Heart left ventricle (tissue), 13 donors: ENCODE results near the gene GSPT1.

Experiments used
- CTCF ChIP-seq, 12 donors: fragments of 200-600 bp; sonication (generic) in 4 of 12; IDR thresholded peaks; one replicate each; pipeline versions ENCODE4 v1.5.0 to v1.8.0; 2018 to 2022; ENCODE audit warnings: antibody characterized with exemption in 12 of 12, mild to moderate bottlenecking in 5 of 12
- POLR2A ChIP-seq, 2 donors: fragments of 450-650 bp; IDR thresholded peaks; one replicate each; pipeline ENCODE4 v1.6.1; 2017; ENCODE audit warnings: antibody characterized with exemption in 2 of 2, mild to moderate bottlenecking in 2 of 2, moderate library complexity in 2 of 2
- donor health status: ischemic (EF 13 %, LVEDD 7.1; RV severe dilation, severe dysfunction).
- donor health status: DM: no; HTN: yes; CAD: no.
- donor health status: DM: no; HTN: no; CAD: no.
- donor health status: ischemic (EF 25% LVEDD 6.9; RV normal size, moderate dysfunction).
- donor health status: ischemic (EF 25% LVEDD 5.7; RV mildly dilated, moderate dysfunction).
- donor health status: ischemic (EF 35%, LVEDD 5.7; RV mildly dilated, moderate dysfunction).
- donor health status: nonischemic (EF 11% LVEDD 7.7; RV severe dilation, severe dysfunction).
- donor health status: DM: yes; HTN: yes; CAD: no.
- donor health status: PGD.
- donor health status: ischemic (EF 29% LVEDD 5.4; RV normal size, mild dysfunction).
- donor health status: nonischemic (EF 23%, LVEDD 6.1; RV moderate dilation, normal function).

GRCh38 chr16:11907160-11907970, 8.4 kb downstream of the GSPT1 start:
- TF ChIP-seq POLR2A (IDR thresholded peaks at IDR 0.05) (no peak), CTCF (IDR thresholded peaks at IDR 0.05) (no peak)
